IMR-90 (cell line): ENCODE measurements around the gene TCF12. TPM values are rescaled to one million over a fixed set of nuclear protein-coding genes. Genes with fewer than 3 reads are reported as not detected.

Experiments used
- ATAC-seq: fragments of 200-7000 bp; cut with Tn5 transposase; 2 replicates; pipeline ENCODE4 v1.9.1; 2020; ENCODE audit warnings: low read depth, mild to moderate bottlenecking, moderate library complexity
- BruUV-seq: library from RNA; stranded (reverse); fragments of 400-500 nt; replicated peaks from 2 replicates; lab custom pipeline; 2021; lab: Mats Ljungman, UMichigan
- CTCF ChIA-PET: fragments of 300-600 bp; formaldehyde crosslinking; extraction: SDS; loops from one replicate; lab custom pipeline; 2021; ENCODE audit warnings: antibody characterized with exemption; lab: Yijun Ruan, JAX
- POLR2A ChIA-PET: fragments of 300-600 bp; sonication (Branson Sonifier 250); formaldehyde crosslinking; loops from one replicate; lab custom pipeline; 2022; ENCODE audit warnings: antibody characterized with exemption; ENCODE audit not compliant: unreplicated experiment; lab: Charles Lee
- DNase-seq: peaks from one replicate; pipeline ENCODE4 v3.0.0; 2013
- H2AFZ ChIP-seq: replicated peaks from 2 replicates; pipeline ENCODE3; 2013; ENCODE audit warnings: low read length, mild to moderate bottlenecking; ENCODE audit not compliant: poor library complexity
- H2AK5ac ChIP-seq: 2 replicates; pipeline ENCODE4 v1.6.1; 2013; ENCODE audit warnings: low read depth, low read length, inconsistent platforms
- H2AK9ac ChIP-seq: replicated peaks from 2 replicates; pipeline ENCODE3; 2013; ENCODE audit warnings: mild to moderate bottlenecking, low read depth, low read length, moderate library complexity; ENCODE audit not compliant: poor library complexity
- H2BK120ac ChIP-seq: 2 replicates; pipeline ENCODE4 v1.6.1; 2013; ENCODE audit warnings: low read depth, low read length, inconsistent platforms
- H2BK15ac ChIP-seq: 3 replicates; pipeline ENCODE4 v1.6.1; 2013; ENCODE audit warnings: low read depth, low read length, inconsistent platforms
- H2BK20ac ChIP-seq: 2 replicates; pipeline ENCODE4 v1.6.1; 2013; ENCODE audit warnings: low read depth, mild to moderate bottlenecking, inconsistent platforms, low read length, moderate library complexity
- H2BK5ac ChIP-seq: 2 replicates; pipeline ENCODE4 v1.6.1; 2013; ENCODE audit warnings: mild to moderate bottlenecking, low read depth, low read length, inconsistent platforms; ENCODE audit not compliant: poor library complexity, severe bottlenecking
- H3K14ac ChIP-seq: replicated peaks from 2 replicates; pipeline ENCODE4 v1.6.1; 2013; ENCODE audit warnings: low read depth, low read length, inconsistent platforms
- H3K18ac ChIP-seq: 2 replicates; pipeline ENCODE4 v1.6.1; 2013; ENCODE audit warnings: low read depth, low read length, control low read depth
- H3K23ac ChIP-seq: 2 replicates; pipeline ENCODE4 v1.6.1; 2013; ENCODE audit warnings: low read depth, low read length, inconsistent platforms
- H3K27ac ChIP-seq: 2 replicates; pipeline ENCODE4 v1.5.1; 2013; ENCODE audit warnings: mild to moderate bottlenecking, control low read depth, low read length; ENCODE audit not compliant: insufficient read depth
- H3K27me3 ChIP-seq: 2 replicates; pipeline ENCODE4 v1.6.1; 2013; ENCODE audit warnings: low read length; ENCODE audit not compliant: control insufficient read depth, insufficient read depth
- H3K36me3 ChIP-seq: 2 replicates; pipeline ENCODE4 v1.6.1; 2013; ENCODE audit warnings: low read length, mixed read lengths; ENCODE audit not compliant: control insufficient read depth, insufficient read depth
- H3K4ac ChIP-seq: 2 replicates; pipeline ENCODE4 v1.6.1; 2013; ENCODE audit warnings: low read depth, low read length, inconsistent platforms
- H3K4me1 ChIP-seq: 2 replicates; pipeline ENCODE4 v1.6.1; 2013; ENCODE audit warnings: low read length, mixed read lengths; ENCODE audit not compliant: control insufficient read depth, insufficient read depth
- H3K4me2 ChIP-seq: 2 replicates; pipeline ENCODE4 v1.6.1; 2013; ENCODE audit warnings: low read depth, mild to moderate bottlenecking, control low read depth, low read length, moderate library complexity
- H3K4me3 ChIP-seq: 2 replicates; pipeline ENCODE4 v1.5.1; 2013; ENCODE audit warnings: low read depth, mild to moderate bottlenecking, control low read depth, low read length, moderate library complexity; ENCODE audit not compliant: insufficient read depth
- H3K56ac ChIP-seq: 2 replicates; pipeline ENCODE4 v1.6.1; 2013; ENCODE audit warnings: low read length, inconsistent platforms; ENCODE audit not compliant: insufficient read depth; ENCODE audit errors: extremely low read depth
- H3K79me1 ChIP-seq, 2 experiments: 2 replicates each; pipeline ENCODE4 v1.6.1; 2013; ENCODE audit warnings: low read length in 2 of 2, inconsistent platforms in 1 of 2, low read depth in 1 of 2
- H3K9ac ChIP-seq: 2 replicates; pipeline ENCODE4 v1.6.1; 2013; ENCODE audit warnings: low read depth, low read length, control low read depth
- H3K9me1 ChIP-seq: 2 replicates; pipeline ENCODE4 v1.6.1; 2013; ENCODE audit warnings: low read length, inconsistent platforms; ENCODE audit not compliant: insufficient read depth
- H3K9me3 ChIP-seq: 2 replicates; pipeline ENCODE4 v1.6.1; 2013; ENCODE audit warnings: low read length; ENCODE audit not compliant: control insufficient read depth, insufficient read depth
- H4K20me1 ChIP-seq: 2 replicates; pipeline ENCODE4 v1.6.1; 2013; ENCODE audit warnings: low read length, inconsistent platforms; ENCODE audit not compliant: insufficient read depth
- H4K5ac ChIP-seq: 2 replicates; pipeline ENCODE4 v1.6.1; 2013; ENCODE audit warnings: mild to moderate bottlenecking, low read depth, low read length, control low read depth
- H4K8ac ChIP-seq, 2 experiments: 2 replicates each; pipeline ENCODE4 v1.6.1; 2013; ENCODE audit warnings: low read depth in 2 of 2, low read length in 2 of 2, control low read depth in 1 of 2, inconsistent platforms in 1 of 2
- H4K91ac ChIP-seq: 2 replicates; pipeline ENCODE4 v1.6.1; 2013; ENCODE audit warnings: low read depth, low read length, inconsistent platforms; ENCODE audit not compliant: insufficient read depth
- CEBPB ChIP-seq: IDR thresholded peaks from 2 replicates; pipeline ENCODE4 v1.6.1; 2012; ENCODE audit warnings: low read depth, low read length, improper control_type of control experiment
- CHD1 ChIP-seq: IDR thresholded peaks from 2 replicates; pipeline ENCODE4 v1.6.1; 2012; ENCODE audit warnings: low read depth, low read length, improper control_type of control experiment
- ELK1 ChIP-seq: fragments of 150-350 bp; IDR thresholded peaks from 2 replicates; pipeline ENCODE4 v1.6.1; 2016; ENCODE audit warnings: low read depth, mild to moderate bottlenecking, low read length, moderate library complexity, borderline replicate concordance
- MAFK ChIP-seq: IDR thresholded peaks from 2 replicates; pipeline ENCODE4 v1.6.1; 2012; ENCODE audit warnings: low read depth, low read length, improper control_type of control experiment
- MAZ ChIP-seq: IDR thresholded peaks from 2 replicates; pipeline ENCODE4 v1.6.1; 2012; ENCODE audit warnings: low read depth, mild to moderate bottlenecking, low read length, improper control_type of control experiment, moderate library complexity, borderline replicate concordance
- RCOR1 ChIP-seq: IDR thresholded peaks from 2 replicates; pipeline ENCODE4 v1.6.1; 2012; ENCODE audit warnings: mild to moderate bottlenecking, low read length, improper control_type of control experiment; ENCODE audit not compliant: insufficient replicate concordance
- RFX5 ChIP-seq: IDR thresholded peaks from 2 replicates; pipeline ENCODE4 v1.8.0; 2012; ENCODE audit warnings: low read depth, mild to moderate bottlenecking, low read length, moderate library complexity
- SMC3 ChIP-seq: fragments of 150-350 bp; IDR thresholded peaks from 2 replicates; pipeline ENCODE4 v1.6.1; 2016; ENCODE audit warnings: low read depth, mild to moderate bottlenecking, antibody characterized with exemption, low read length, moderate library complexity
- WGBS, 2 experiments: methylation state at CpG; one replicate each; pipeline versions ENCODE4 v1.1.5 to v1.1.7; 2013; ENCODE audit warnings: missing lambda C conversion rate in 2 of 2; ENCODE audit not compliant: insufficient read length in 1 of 2; ENCODE audit errors: extremely low coverage in 2 of 2; 5-methylcytosine and 5-hydroxymethylcytosine counted together
- dilution Hi-C: fragments of 300-500 bp; cut with HindIII; formaldehyde crosslinking; loops from one replicate; pipeline ENCODE4 v1.14.3; 2018; ENCODE audit warnings: low sequenced_read_pairs; ENCODE audit not compliant: unreplicated experiment
- in situ Hi-C: fragments of 300-500 bp; cut with MboI; formaldehyde crosslinking; loops from 3 replicates; pipeline ENCODE4 v1.14.3; 2019; ENCODE audit warnings: low sequenced_read_pairs, inconsistent platforms, mixed read lengths
- intact Hi-C: fragments of 100-400 bp; cut with micrococcal nuclease; formaldehyde crosslinking; loops from 2 replicates; pipeline ENCODE4 v1.10.0; 2022
- polyA plus RNA-seq, 3 experiments: library from polyadenylated mRNA; depleted of rRNA; stranded (reverse); fragments of >200 nt; gene quantifications; 2 replicates each; pipeline ENCODE4 v1.2.3, GENCODE V29; 2012; ENCODE audit warnings: low replicate concordance in 1 of 3
- total RNA-seq: library from RNA; depleted of rRNA; stranded (reverse); fragments of >200 nt; gene quantifications from 2 replicates; pipeline ENCODE4 v1.2.3, GENCODE V29; 2012
- TF ChIP-seq, protein P1 (sequence below): fragments of 150-350 bp; IDR thresholded peaks from 2 replicates; pipeline ENCODE4 v1.6.1; 2017; ENCODE audit warnings: mild to moderate bottlenecking, antibody characterized with exemption, low read length, low read depth

TCF12 gene
- total and polyA plus RNA-seq, 2 of the 4 experiments (the other 2 are of a cell fraction): 79.4 to 160 TPM

DNA sequence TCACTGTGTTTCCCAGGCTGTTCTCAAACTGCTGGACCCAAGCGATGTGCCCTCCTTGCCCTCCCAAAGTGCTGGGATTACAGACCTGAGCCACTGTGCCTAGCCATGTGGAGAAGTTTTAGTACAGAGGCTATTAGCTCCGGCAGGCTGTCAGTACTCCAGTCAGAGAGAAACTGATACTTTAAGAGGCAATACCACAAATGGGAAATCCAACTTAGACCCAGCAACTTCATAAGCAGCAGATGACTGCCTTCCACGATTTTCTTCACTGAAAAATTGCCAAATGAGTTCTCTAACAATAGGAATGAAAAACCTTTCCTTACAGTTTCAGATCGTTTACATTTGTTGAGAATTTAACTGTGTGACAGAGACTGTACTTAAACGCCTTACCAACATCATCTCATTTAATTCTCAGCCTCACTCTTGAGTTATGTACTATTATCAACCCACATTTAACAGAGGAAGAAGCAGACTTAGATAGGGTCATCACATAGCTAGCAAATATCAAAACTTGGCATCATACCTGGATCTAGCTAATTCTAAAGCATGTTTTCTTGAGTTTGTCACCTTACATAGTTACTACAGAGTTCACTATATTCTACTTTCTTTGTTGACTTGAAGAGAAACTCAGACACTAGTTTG is 127.4 kb downstream of the TCF12 start:
- no peak overlapping the region for H4K91ac ChIP-seq
- dilution Hi-C loops: no loop called here
- no peak for ATAC-seq

More for the DNA sequence above, 127.4 kb downstream of the TCF12 start:
- BruUV-seq: no TSS peak
- H4K5ac ChIP-seq: no peak overlapping the region
- H4K20me1 ChIP-seq: peaks cover 23% of the 10 kb centered on the region
- no peak overlapping the region for H2AFZ ChIP-seq
- CTCF ChIA-PET: no interaction called here
- no peak overlapping the region for H3K18ac ChIP-seq
- no peak overlapping the region for H2BK20ac ChIP-seq
- H3K27ac ChIP-seq: no peak overlapping the region
- no peak overlapping the region for H3K56ac ChIP-seq
- no peak overlapping the region for H3K4me2 ChIP-seq
- in situ Hi-C loops: no loop called here
- peaks cover 6% of the 10 kb centered on the region for H3K4me1 ChIP-seq
- no peak overlapping the region for H3K23ac ChIP-seq
- POLR2A ChIA-PET: no interaction called here
- H3K9ac ChIP-seq: no peak overlapping the region
- H3K36me3 ChIP-seq: no peaks in the 10 kb centered on the region
- no peak overlapping the region for H3K4ac ChIP-seq
- no peak overlapping the region for H3K14ac ChIP-seq
- H2BK5ac ChIP-seq: no peak overlapping the region
- H2AK5ac ChIP-seq: no peak overlapping the region
- H3K79me1 ChIP-seq: peaks cover 21 to 53% of the 10 kb centered on the region in 2 experiments
- no CpG with 5 or more reads among the region's 5 CpGs for WGBS, 2 experiments
- H2BK15ac ChIP-seq: no peak overlapping the region
- no peak for DNase-seq
- H2AK9ac ChIP-seq: no peak overlapping the region
- no peak for TF ChIP-seq SMC3
- no peak for TF ChIP-seq MAFK
- TF ChIP-seq ELK1: no peak
- no peak for TF ChIP-seq MAZ
- no peak for TF ChIP-seq CEBPB
- no peak for TF ChIP-seq CHD1
- no peak for TF ChIP-seq RCOR1
- TF ChIP-seq RFX5: no peak
- TF ChIP-seq, protein P1, sequence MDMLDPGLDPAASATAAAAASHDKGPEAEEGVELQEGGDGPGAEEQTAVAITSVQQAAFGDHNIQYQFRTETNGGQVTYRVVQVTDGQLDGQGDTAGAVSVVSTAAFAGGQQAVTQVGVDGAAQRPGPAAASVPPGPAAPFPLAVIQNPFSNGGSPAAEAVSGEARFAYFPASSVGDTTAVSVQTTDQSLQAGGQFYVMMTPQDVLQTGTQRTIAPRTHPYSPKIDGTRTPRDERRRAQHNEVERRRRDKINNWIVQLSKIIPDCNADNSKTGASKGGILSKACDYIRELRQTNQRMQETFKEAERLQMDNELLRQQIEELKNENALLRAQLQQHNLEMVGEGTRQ: no peak
- no peak overlapping the region for H3K4me3 ChIP-seq
- H2BK120ac ChIP-seq: no peak overlapping the region
- no peaks in the 10 kb centered on the region for H3K9me1 ChIP-seq
- intact Hi-C loops: no loop called here
- H4K8ac ChIP-seq: no peak overlapping the region
- H3K9me3 ChIP-seq: no peaks in the 10 kb centered on the region
- no peaks in the 10 kb centered on the region for H3K27me3 ChIP-seq
